ENCODE measurements around the gene DHODH. TPM values are rescaled to one million over a fixed set of nuclear protein-coding genes. Genes with fewer than 3 reads are reported as not detected.
"Not testable (repeated sequence)": the region's sequence is repeated elsewhere in the genome, so short reads cannot be mapped to it uniquely, and the experiment has no call there.

DHODH gene
- polyA plus RNA-seq, 1 donor from 2014 or later = 16.4 TPM

DNA sequence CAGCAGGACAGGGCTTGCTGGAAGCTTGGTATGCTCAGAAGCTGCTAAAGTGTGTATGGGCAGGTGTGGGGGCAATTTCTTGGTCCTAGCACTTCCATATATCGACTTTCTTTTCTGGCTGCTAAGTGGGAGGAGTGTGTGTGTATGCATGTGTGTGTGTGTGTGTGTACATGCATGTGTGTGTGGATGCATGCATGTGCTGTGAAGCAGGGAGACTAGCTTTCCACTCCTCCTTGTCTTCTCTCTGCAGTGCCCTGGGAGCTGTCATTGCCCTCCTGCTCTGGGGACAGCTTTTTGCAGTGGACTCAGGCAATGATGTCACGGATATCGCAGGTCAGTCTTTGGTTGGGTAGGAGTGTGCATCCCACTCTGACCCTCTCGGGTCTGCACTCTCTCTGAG, 47.4 kb downstream of the DHODH start:
- no peak overlapping the region for H3K4me3 Mint-ChIP-seq
- peaks cover 7% of the 10 kb centered on the region for H3K36me3 Mint-ChIP-seq
- peak overlapping the region in 1 of 3 donors; percentile 23 for H3K27ac Mint-ChIP-seq
- H3K9me3 Mint-ChIP-seq = peaks cover 0 to 2% (median 0%) of the 10 kb centered on the region in 3 donors
- peaks cover 2% of the 10 kb centered on the region for H3K27me3 Mint-ChIP-seq
- no peaks in the 10 kb centered on the region for H3K4me1 Mint-ChIP-seq

DNA sequence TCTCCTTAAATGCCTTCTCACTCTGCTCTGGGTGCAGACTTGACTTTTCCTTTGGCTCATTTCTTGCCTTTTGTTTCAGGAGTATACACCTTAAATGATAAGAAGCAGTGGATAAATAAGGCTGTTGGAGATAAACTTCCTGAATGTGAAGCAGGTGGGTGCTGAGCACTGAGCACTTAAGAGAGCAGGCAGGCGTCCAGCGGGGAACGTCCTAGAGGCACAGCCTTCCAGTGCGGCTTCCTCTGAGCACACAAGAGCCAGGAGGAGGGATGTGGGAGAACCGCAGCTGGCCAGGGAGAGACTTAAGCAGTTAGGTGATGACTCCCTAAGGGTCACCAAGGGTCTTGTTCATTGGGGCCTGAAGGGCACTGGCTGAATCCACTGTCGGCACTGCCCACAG, 48.8 kb downstream of the DHODH start:
- not testable (repeated sequence) for H3K27me3 Mint-ChIP-seq, H3K9me3 Mint-ChIP-seq, H3K36me3 Mint-ChIP-seq, H3K4me3 Mint-ChIP-seq, H3K27ac Mint-ChIP-seq, H3K4me1 Mint-ChIP-seq

DNA sequence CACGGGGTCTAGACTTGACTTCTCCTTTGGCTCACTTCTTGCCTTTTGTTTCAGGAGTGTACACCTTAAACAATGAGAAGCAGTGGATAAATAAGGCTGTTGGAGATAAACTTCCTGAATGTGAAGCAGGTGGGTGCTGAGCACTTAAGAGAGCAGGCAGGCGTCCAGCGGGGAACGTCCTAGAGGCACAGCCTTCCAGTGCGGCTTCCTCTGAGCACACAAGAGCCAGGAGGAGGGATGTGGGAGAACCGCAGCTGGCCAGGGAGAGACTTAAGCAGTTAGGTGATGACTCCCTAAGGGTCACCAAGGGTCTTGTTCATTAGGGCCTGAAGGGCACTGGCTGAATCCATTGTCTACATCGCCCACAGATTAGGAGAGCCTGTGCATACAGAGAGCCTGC, 50.5 kb downstream of the DHODH start:
- not testable (repeated sequence) for H3K27ac Mint-ChIP-seq, H3K36me3 Mint-ChIP-seq, H3K4me3 Mint-ChIP-seq, H3K27me3 Mint-ChIP-seq, H3K4me1 Mint-ChIP-seq, H3K9me3 Mint-ChIP-seq

DNA sequence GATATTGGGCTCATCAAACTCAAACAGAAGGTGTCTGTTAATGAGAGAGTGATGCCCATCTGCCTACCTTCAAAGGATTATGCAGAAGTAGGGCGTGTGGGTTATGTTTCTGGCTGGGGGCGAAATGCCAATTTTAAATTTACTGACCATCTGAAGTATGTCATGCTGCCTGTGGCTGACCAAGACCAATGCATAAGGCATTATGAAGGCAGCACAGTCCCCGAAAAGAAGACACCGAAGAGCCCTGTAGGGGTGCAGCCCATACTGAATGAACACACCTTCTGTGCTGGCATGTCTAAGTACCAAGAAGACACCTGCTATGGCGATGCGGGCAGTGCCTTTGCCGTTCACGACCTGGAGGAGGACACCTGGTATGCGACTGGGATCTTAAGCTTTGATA, 51.9 kb downstream of the DHODH start:
- H3K27me3 Mint-ChIP-seq = peaks cover 2% of the 10 kb centered on the region
- no peaks in the 10 kb centered on the region for H3K4me1 Mint-ChIP-seq
- H3K4me3 Mint-ChIP-seq = no peak overlapping the region
- H3K9me3 Mint-ChIP-seq = no peaks in the 10 kb centered on the region
- H3K27ac Mint-ChIP-seq = no peak overlapping the region
- H3K36me3 Mint-ChIP-seq = peaks cover 4% of the 10 kb centered on the region

DNA sequence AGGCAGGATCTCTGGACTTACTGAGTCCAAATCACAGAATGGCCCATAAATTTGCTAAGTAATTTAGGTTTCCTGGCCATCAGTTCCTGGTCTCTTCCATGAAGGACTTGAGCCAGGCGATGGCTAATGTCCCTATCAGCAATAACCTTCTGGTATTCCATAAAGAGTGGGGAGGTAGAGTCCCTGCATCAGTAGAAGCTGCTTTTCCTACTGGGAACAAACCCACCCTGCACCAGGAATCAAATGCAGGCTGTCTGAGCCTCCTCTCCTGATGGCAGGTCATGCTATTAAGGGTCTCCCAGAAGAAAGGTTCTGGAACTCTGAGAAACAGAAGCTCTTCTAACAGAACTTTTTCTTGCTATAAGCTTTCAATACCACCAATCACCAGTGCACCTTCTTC, 53.0 kb downstream of the DHODH start:
- Mint-ChIP-seq H3K4me1 (no peaks in the 10 kb centered on the region), H3K27me3 (no peaks in the 10 kb centered on the region), H3K27ac (no peak overlapping the region), H3K9me3 (no peaks in the 10 kb centered on the region), H3K36me3 (peaks cover 4% of the 10 kb centered on the region), H3K4me3 (no peak overlapping the region)

DNA sequence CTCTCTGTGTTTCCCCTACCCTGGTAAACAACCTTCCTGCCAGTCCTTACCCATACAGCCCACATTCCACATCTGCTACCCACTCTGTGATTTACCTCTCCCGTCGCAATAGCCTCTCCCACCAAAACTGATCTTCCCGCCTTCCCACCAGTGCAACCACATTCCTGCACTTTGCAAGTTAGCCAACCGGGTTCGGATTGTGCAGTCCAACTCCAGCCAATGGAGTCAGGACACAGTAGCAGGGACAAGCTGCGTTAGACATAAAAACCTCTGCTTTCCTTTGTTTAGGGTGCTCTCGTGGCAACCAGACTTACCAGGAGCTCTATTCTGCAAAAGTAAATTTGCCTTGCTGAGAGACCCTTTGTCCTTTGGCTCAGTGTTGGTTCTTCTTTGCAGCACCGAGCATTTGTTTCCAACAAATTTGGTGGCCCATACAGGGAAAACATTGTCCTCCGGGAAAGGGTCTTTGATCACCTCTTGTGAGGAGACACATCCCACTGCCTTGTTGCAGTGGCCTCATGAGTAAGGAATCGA, 55.9 kb downstream of the DHODH start:
- Mint-ChIP-seq H3K27ac (no peak overlapping the region), H3K4me1 (no peaks in the 10 kb centered on the region), H3K9me3 (no peaks in the 10 kb centered on the region), H3K4me3 (no peak overlapping the region), H3K36me3 (peaks cover 4% of the 10 kb centered on the region), H3K27me3 (no peaks in the 10 kb centered on the region)

DNA sequence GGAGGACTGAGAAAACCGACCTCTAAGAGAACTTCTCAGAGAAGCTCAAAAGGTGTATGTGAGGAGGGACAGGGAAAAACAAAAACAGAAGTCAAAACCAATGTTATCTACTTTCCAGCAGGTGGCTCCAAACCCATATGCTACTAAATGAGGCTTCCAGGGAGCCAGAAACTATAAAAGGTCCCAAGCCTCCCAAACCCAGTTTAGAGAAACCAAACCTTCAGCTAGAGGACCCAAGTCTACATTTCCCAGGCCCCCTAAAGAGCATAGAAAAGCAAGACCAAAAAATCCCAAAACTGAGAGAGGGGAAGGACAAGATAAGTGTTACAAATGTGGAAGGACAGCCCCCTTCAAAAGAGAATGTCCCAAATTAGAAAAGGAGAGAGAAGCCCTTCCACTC, 58.2 kb downstream of the DHODH start:
- Mint-ChIP-seq H3K27ac (no peak overlapping the region), H3K9me3 (no peaks in the 10 kb centered on the region), H3K4me1 (no peaks in the 10 kb centered on the region), H3K27me3 (no peaks in the 10 kb centered on the region), H3K4me3 (no peak overlapping the region), H3K36me3 (peaks cover 3% of the 10 kb centered on the region)

DNA sequence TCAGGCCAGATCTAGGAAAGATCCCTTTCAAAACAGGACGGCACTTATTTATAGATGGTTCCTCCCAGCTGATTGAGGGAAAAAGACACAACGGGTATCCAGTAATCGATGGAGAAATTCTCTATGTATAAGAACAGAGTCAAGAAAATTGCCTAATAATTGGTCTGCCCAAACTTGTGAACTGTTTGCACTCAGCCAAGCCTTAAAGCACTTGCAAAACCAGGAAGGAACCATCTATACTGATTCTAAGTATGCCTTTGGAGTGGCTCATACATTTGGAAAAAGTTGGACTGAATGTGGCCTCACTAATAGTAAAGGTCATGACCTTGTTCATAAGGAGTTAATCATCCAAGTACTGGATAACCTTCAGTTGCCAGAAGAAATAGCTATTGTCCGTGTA, 60.4 kb downstream of the DHODH start:
- peaks cover 3% of the 10 kb centered on the region for H3K36me3 Mint-ChIP-seq
- no peaks in the 10 kb centered on the region for H3K4me1 Mint-ChIP-seq
- no peak overlapping the region for H3K27ac Mint-ChIP-seq
- no peaks in the 10 kb centered on the region for H3K9me3 Mint-ChIP-seq
- H3K4me3 Mint-ChIP-seq = no peak overlapping the region
- H3K27me3 Mint-ChIP-seq = no peaks in the 10 kb centered on the region

DNA sequence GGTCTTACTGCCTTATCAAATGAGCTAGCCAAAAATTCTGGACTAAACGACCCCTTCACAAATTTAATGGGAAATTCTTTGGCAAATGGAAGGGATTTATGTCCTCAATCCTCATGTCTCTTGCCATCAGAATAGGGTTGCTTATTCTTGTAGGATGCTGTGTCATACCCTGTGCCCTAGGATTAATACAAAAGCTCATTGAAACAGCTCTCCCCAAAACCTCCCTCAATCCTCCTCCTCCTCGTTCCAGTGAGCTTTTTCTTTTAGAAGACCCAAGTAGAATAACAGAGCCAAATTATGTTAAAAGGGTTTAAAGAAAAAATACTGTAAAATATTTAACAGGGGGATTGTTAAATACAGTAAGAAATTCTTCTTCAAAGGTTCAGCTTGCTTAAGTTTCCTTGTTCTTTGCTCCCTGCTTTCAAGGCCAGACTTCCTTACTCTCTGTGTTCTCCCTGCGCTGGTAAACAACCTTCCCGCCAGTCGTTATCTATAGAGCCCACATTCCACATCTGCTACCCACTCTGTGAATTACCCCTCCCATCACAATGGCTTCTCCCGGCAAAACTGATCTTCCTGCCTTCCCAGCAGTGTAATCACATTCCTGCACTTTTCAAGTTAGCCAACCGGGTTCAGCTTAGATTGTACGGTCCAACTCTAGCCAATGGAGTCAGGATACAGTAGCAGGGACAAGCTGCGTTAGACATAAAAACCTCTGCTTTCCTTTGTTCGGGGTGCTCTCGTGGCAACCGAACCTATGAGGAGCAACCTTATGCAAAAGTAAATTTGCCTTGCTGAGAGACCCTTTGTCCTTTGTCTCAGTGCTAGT, 64.2 kb downstream of the DHODH start:
- no peaks in the 10 kb centered on the region for H3K27me3 Mint-ChIP-seq
- no peak overlapping the region for H3K4me3 Mint-ChIP-seq
- peaks cover 2% of the 10 kb centered on the region for H3K36me3 Mint-ChIP-seq
- H3K27ac Mint-ChIP-seq = no peak overlapping the region
- no peaks in the 10 kb centered on the region for H3K9me3 Mint-ChIP-seq
- H3K4me1 Mint-ChIP-seq = no peaks in the 10 kb centered on the region

DNA sequence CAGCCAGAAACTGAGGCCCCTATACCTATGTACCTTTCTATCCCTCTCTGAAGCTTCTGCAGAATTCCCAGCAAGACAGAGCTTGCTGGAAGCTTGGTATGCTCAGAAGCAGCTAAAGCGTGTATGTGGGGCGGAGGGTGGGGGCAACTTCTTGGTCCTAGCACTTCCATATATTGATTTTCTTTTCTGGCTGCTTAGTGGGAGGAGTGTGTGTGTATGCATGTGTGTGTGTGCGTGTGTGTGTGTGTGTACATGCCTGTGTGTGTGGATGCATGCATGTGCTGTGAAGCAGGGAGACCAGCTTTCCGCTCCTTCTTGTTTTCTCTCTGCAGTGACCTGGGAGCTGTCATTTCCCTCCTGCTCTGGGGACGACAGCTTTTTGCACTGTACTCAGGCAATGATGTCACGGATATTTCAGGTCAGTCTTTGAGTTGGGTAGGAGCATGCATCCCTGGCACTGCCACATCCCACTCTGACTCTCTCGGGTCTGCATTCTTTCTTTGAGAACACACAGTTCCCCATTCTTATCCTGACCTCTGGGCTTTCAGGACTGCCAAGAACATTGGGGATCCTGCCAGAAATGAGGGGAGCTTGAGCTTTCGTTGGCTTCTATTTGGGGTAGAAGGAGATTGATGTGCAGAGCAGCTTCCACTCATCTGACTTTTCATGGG, 65.2 kb downstream of the DHODH start:
- no peaks in the 10 kb centered on the region for H3K27me3 Mint-ChIP-seq
- no peaks in the 10 kb centered on the region for H3K4me1 Mint-ChIP-seq
- no peaks in the 10 kb centered on the region for H3K9me3 Mint-ChIP-seq
- peaks cover 2% of the 10 kb centered on the region for H3K36me3 Mint-ChIP-seq
- H3K4me3 Mint-ChIP-seq = no peak overlapping the region
- no peak overlapping the region for H3K27ac Mint-ChIP-seq

DNA sequence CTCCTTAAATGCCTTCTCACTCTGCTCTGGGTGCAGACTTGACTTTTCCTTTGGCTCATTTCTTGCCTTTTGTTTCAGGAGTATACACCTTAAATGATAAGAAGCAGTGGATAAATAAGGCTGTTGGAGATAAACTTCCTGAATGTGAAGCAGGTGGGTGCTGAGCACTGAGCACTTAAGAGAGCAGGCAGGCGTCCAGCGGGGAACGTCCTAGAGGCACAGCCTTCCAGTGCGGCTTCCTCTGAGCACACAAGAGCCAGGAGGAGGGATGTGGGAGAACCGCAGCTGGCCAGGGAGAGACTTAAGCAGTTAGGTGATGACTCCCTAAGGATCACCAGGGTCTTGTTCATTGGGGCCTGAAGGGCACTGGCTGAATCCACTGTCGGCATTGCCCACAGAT, 66.5 kb downstream of the DHODH start:
- not testable (repeated sequence) for H3K4me1 Mint-ChIP-seq, H3K27ac Mint-ChIP-seq

More for the DNA sequence above, 66.5 kb downstream of the DHODH start:
- not testable (repeated sequence) for H3K36me3 Mint-ChIP-seq, H3K27me3 Mint-ChIP-seq, H3K4me3 Mint-ChIP-seq, H3K9me3 Mint-ChIP-seq

Other genes with a start within 250 kb of the DHODH start
- gene AP1G1, start 199.9 kb upstream of the DHODH start, polyA plus RNA-seq = 13.7 TPM
- gene ATXN1L, start 162.8 kb upstream of the DHODH start, polyA plus RNA-seq = 5.4 TPM
- gene ZNF821, start 124.6 kb upstream of the DHODH start, polyA plus RNA-seq = 34.3 TPM
- gene IST1, start 113.2 kb upstream of the DHODH start, polyA plus RNA-seq = 161 TPM
- gene PKD1L3, start 8.3 kb upstream of the DHODH start, polyA plus RNA-seq = not detected
- not detected for gene HP, start 45.8 kb downstream of the DHODH start, polyA plus RNA-seq
- gene HPR, start 54.5 kb downstream of the DHODH start, polyA plus RNA-seq = not detected
- gene TXNL4B, start 84.9 kb downstream of the DHODH start, polyA plus RNA-seq = 15.3 TPM
- 29.9 TPM for gene DHX38, start 85.1 kb downstream of the DHODH start, polyA plus RNA-seq
- 0.11 TPM for gene PMFBP1, start 163.4 kb downstream of the DHODH start, polyA plus RNA-seq

Measured in IgD-negative memory B cell (primary cell).